Right lobe of liver (tissue), 6 donors: Measurements from ENCODE around the gene LUC7L2. TPM values are rescaled to one million over a fixed set of nuclear protein-coding genes. Genes with fewer than 3 reads are reported as not detected.
"Not testable (repeated sequence)": the region's sequence is repeated elsewhere in the genome, so short reads cannot be mapped to it uniquely, and the experiment has no call there.

ENCODE experiments used
- ATAC-seq, 4 donors: fragments of 200-7000 bp; cut with Tn5 transposase; one replicate each; pipeline ENCODE4 v1.9.1; 2020; ENCODE audit warnings: mild to moderate bottlenecking in 4 of 4, moderate library complexity in 4 of 4
- DNase-seq, 3 donors: peaks; one replicate each; pipeline ENCODE4 v3.0.0-alpha.2; 2020
- H3K27ac ChIP-seq, 3 donors: fragments of 200-600 bp; one replicate each; pipeline ENCODE4 v1.8.0; 2022
- H3K27me3 ChIP-seq, 2 donors: fragments of 200-600 bp; one replicate each; pipeline ENCODE4 v1.8.0; 2022
- H3K36me3 ChIP-seq, 4 donors: fragments of 200-600 bp; sonication (generic) in 1 of 4; one replicate each; pipeline versions ENCODE4 v1.5.1 to v1.8.0; 2017 to 2022; ENCODE audit warnings: control low read depth in 1 of 4
- H3K4me1 ChIP-seq, 4 donors: fragments of 200-600 bp; sonication (generic) in 1 of 4; one replicate each; pipeline versions ENCODE4 v1.5.1 to v1.8.0; 2017 to 2022; ENCODE audit warnings: control low read depth in 1 of 4
- H3K4me3 ChIP-seq, 3 donors: fragments of 200-600 bp; one replicate each; pipeline ENCODE4 v1.8.0; 2022
- H3K9me3 ChIP-seq, 4 donors: fragments of 200-600 bp; sonication (generic) in 1 of 4; one replicate each; pipeline versions ENCODE4 v1.5.1 to v1.8.0; 2017 to 2022; ENCODE audit warnings: control low read depth in 1 of 4
- CTCF ChIP-seq, 4 donors: fragments of 200-600 bp in 3 of 4; fragments of 450-650 bp in 1 of 4; IDR thresholded peaks; one replicate each; pipeline versions ENCODE4 v1.5.1 to v1.8.0; 2016 to 2022; ENCODE audit warnings: antibody characterized with exemption in 4 of 4, mild to moderate bottlenecking in 2 of 4
- POLR2A ChIP-seq: fragments of 450-650 bp; IDR thresholded peaks from one replicate; pipeline ENCODE4 v1.6.1; 2017; ENCODE audit warnings: antibody characterized with exemption, mild to moderate bottlenecking
- WGBS: methylation state at CpG from one replicate; pipeline ENCODE4 v1.1.6; 2018; ENCODE audit warnings: low coverage, low lambda C conversion rate; ENCODE audit not compliant: insufficient coverage; ENCODE audit errors: missing lambda C conversion rate; 5-methylcytosine and 5-hydroxymethylcytosine counted together
- intact Hi-C, 2 donors: fragments of 100-400 bp; cut with DNase I; formaldehyde crosslinking; loops; one replicate each; pipeline versions ENCODE4 v1.11.2 to v1.14.1; 2022
- total RNA-seq, 6 experiments: library from RNA; depleted of rRNA in 2 of 6; stranded (reverse); fragments of >200 nt in 2 of 6; fragmentation: NEBNext Ultra II Directional in 3 of 6; extraction: Animal tissue kit (Norgen Biotek cat#: 25700) in 3 of 6; gene quantifications; one replicate each; pipeline versions ENCODE4 v1.1.0 to v1.2.4, GENCODE V29; 2016 to 2023
- donor health status: DM: no; HTN: yes; CAD: no.
- donor health status: DM: no; HTN: no; CAD: no.
- donor health status: DM: no; HTN: no; CAD: no.
- donor health status: DM: no; HTN: yes; CAD: no.
- donor health status: DM: no; HTN: yes; CAD: no.

The LUC7L2 gene
- total RNA-seq, 6 experiments from 2014 or later = 23.2 to 40.0 (median 36.3) TPM

- intact Hi-C loops = no loop called here
- ATAC-seq (no peak), DNase-seq (no peak)
- Histone ChIP-seq H3K27me3 (no peaks in the 10 kb centered on the region), H3K4me1 (no peaks in the 10 kb centered on the region), H3K4me3 (no peak overlapping the region), H3K9me3 (no peaks in the 10 kb centered on the region), H3K36me3 (peaks cover 0 to 45% (median 9%) of the 10 kb centered on the region in 4 donors), H3K27ac (no peak overlapping the region)
- TF ChIP-seq POLR2A = no peak
- no peak for TF ChIP-seq CTCF (IDR thresholded peaks at IDR 0.05)
- WGBS = 100% methylated on average over 2 of the region's 4 CpGs
These were observed 64.3 kb downstream of the LUC7L2 start for GRCh38 chr7:139424004-139424403.

- H3K27ac ChIP-seq, DNase-seq, H3K9me3 ChIP-seq, intact Hi-C loops, H3K4me1 ChIP-seq, ATAC-seq, H3K27me3 ChIP-seq, H3K4me3 ChIP-seq: not testable (repeated sequence)
- peaks cover 0 to 30% (median 7%) of the 10 kb centered on the region in 4 donors for H3K36me3 ChIP-seq
- WGBS = 91% methylated on average over 9 of the region's 10 CpGs
These were observed 66.0 kb downstream of the LUC7L2 start for GRCh38 chr7:139425701-139426100.

GRCh38 chr7:139426258-139427028 lies 66.7 kb downstream of the LUC7L2 start:
- H3K4me1 ChIP-seq = no peaks in the 10 kb centered on the region
- H3K9me3 ChIP-seq = no peaks in the 10 kb centered on the region
- no peaks in the 10 kb centered on the region for H3K27me3 ChIP-seq
- TF ChIP-seq CTCF (IDR thresholded peaks at IDR 0.05) (no peak), POLR2A (no peak)
- ATAC-seq (no peak), DNase-seq (no peak)
- intact Hi-C loops = no loop called here
- no peak overlapping the region for H3K4me3 ChIP-seq
- no peak overlapping the region for H3K27ac ChIP-seq
- H3K36me3 ChIP-seq = peaks cover 0 to 25% (median 7%) of the 10 kb centered on the region in 4 donors
- WGBS = 86% methylated on average over 6 of the region's 12 CpGs

- intact Hi-C loops = no loop called here
These were observed 67.3 kb downstream of the LUC7L2 start for GRCh38 chr7:139427029-139427420.

More at GRCh38 chr7:139427029-139427420, 67.3 kb downstream of the LUC7L2 start:
- no peak for DNase-seq
- H3K4me3 ChIP-seq = no peak overlapping the region
- no peaks in the 10 kb centered on the region for H3K4me1 ChIP-seq
- no peak overlapping the region for H3K27ac ChIP-seq
- H3K9me3 ChIP-seq = no peaks in the 10 kb centered on the region
- peaks cover 0 to 19% (median 5%) of the 10 kb centered on the region in 4 donors for H3K36me3 ChIP-seq
- 100% methylated on average over 1 of the region's 1 CpG for WGBS
- ATAC-seq = no peak
- no peak for TF ChIP-seq POLR2A
- no peak for TF ChIP-seq CTCF (IDR thresholded peaks at IDR 0.05)
- no peaks in the 10 kb centered on the region for H3K27me3 ChIP-seq
